GM23338 (cell line): ENCODE results near the gene SEMA5A. TPM values are rescaled to one million over a fixed set of nuclear protein-coding genes. Genes with fewer than 3 reads are reported as not detected.

Experiments
- ATAC-seq: fragments of 200-7000 bp; cut with Tn5 transposase; 3 replicates; pipeline ENCODE4 v1.9.1; 2020
- DNase-seq: peaks from one replicate; pipeline ENCODE4 v3.0.0-alpha.2; 2015; ENCODE audit warnings: low spot score
- H2AFZ ChIP-seq: fragments of 200-600 bp; sonication (generic); 2 replicates; pipeline ENCODE4 v1.8.0; 2016; ENCODE audit warnings: antibody characterized with exemption, mild to moderate bottlenecking, moderate library complexity
- H3F3A ChIP-seq: fragments of 200-600 bp; sonication (generic); replicated peaks from 2 replicates; pipeline ENCODE4 v1.8.0; 2017; ENCODE audit warnings: antibody characterized with exemption, mixed run types, low read depth
- H3K27ac ChIP-seq: fragments of 200-600 bp; sonication (generic); 2 replicates; pipeline ENCODE4 v1.6.1; 2016; ENCODE audit warnings: low read depth
- H3K27me3 ChIP-seq: fragments of 200-600 bp; sonication (generic); 2 replicates; pipeline ENCODE4 v1.8.0; 2016; ENCODE audit warnings: mild to moderate bottlenecking, mixed run types, moderate library complexity; ENCODE audit not compliant: insufficient read depth
- H3K36me3 ChIP-seq: fragments of 200-600 bp; sonication (generic); 2 replicates; pipeline ENCODE4 v1.8.0; 2016; ENCODE audit warnings: mild to moderate bottlenecking; ENCODE audit not compliant: insufficient read depth
- H3K4me1 ChIP-seq: fragments of 200-600 bp; sonication (generic); 2 replicates; pipeline ENCODE4 v1.8.0; 2016; ENCODE audit warnings: mild to moderate bottlenecking, moderate library complexity; ENCODE audit not compliant: insufficient read depth
- H3K4me2 ChIP-seq: fragments of 200-600 bp; sonication (generic); 2 replicates; pipeline ENCODE4 v1.7.1; 2017; ENCODE audit warnings: mixed run types
- H3K4me3 ChIP-seq: fragments of 200-600 bp; sonication (generic); 2 replicates; pipeline ENCODE4 v1.6.1; 2016; ENCODE audit warnings: mixed run types
- H3K79me2 ChIP-seq: fragments of 200-600 bp; sonication (generic); replicated peaks from 2 replicates; pipeline ENCODE4 v1.8.0; 2017; ENCODE audit warnings: mild to moderate bottlenecking; ENCODE audit not compliant: insufficient read depth
- H3K9me2 ChIP-seq: fragments of 200-600 bp; sonication (generic); 2 replicates; pipeline ENCODE4 v1.8.0; 2017; ENCODE audit not compliant: insufficient read depth
- H4K20me1 ChIP-seq: fragments of 200-600 bp; sonication (generic); replicated peaks from 2 replicates; pipeline ENCODE4 v1.8.0; 2017; ENCODE audit warnings: mild to moderate bottlenecking; ENCODE audit not compliant: insufficient read depth
- H3K27ac Mint-ChIP-seq: 2 replicates; pipeline ENCODE4 v1.8.0; 2020; ENCODE audit warnings: inconsistent platforms, mild to moderate bottlenecking, moderate library complexity, mixed read lengths
- H3K27me3 Mint-ChIP-seq: 3 replicates; pipeline ENCODE4 v1.8.0; 2022; ENCODE audit warnings: low read depth, mild to moderate bottlenecking, moderate library complexity, mixed read lengths, inconsistent platforms; ENCODE audit not compliant: insufficient read depth, poor library complexity
- H3K36me3 Mint-ChIP-seq: 3 replicates; pipeline ENCODE4 v1.8.0; 2021; ENCODE audit warnings: low read depth, mild to moderate bottlenecking, inconsistent platforms, moderate library complexity, mixed read lengths
- H3K4me1 Mint-ChIP-seq: 3 replicates; pipeline ENCODE4 v1.8.0; 2020; ENCODE audit warnings: mild to moderate bottlenecking, inconsistent platforms, mixed read lengths
- H3K4me3 Mint-ChIP-seq: 3 replicates; pipeline ENCODE4 v1.8.0; 2021; ENCODE audit warnings: moderate library complexity, mild to moderate bottlenecking, inconsistent platforms, mixed read lengths
- H3K9me3 Mint-ChIP-seq: 3 replicates; pipeline ENCODE4 v1.8.0; 2020; ENCODE audit warnings: moderate library complexity, mild to moderate bottlenecking, inconsistent platforms, mixed read lengths
- CREB1 ChIP-seq: fragments of 250-450 bp; sonication (Bioruptor Pico); IDR thresholded peaks from 2 replicates; pipeline ENCODE4 v1.5.0; 2020; ENCODE audit warnings: low read depth, mild to moderate bottlenecking, moderate library complexity
- CTCF ChIP-seq, 2 experiments: fragments of 200-600 bp in 1 of 2; sonication (generic) in 1 of 2; conservative IDR thresholded peaks; 2 replicates each; pipeline versions ENCODE4 v1.5.1 to v1.6.1; 2016 to 2017; ENCODE audit warnings: antibody characterized with exemption in 2 of 2, low read depth in 2 of 2, mild to moderate bottlenecking in 2 of 2, moderate library complexity in 1 of 2
- ETS1 ChIP-seq: IDR thresholded peaks from 2 replicates; pipeline ENCODE4 v1.6.1; 2016; ENCODE audit warnings: antibody characterized with exemption
- EZH2 ChIP-seq: fragments of 200-600 bp; sonication (generic); IDR thresholded peaks from one replicate; pipeline ENCODE4 v1.8.0; 2017; ENCODE audit warnings: antibody characterized with exemption, mild to moderate bottlenecking, low read depth; ENCODE audit not compliant: unreplicated experiment
- EZH2phosphoT487 ChIP-seq: fragments of 200-600 bp; sonication (generic); IDR thresholded peaks from one replicate; pipeline ENCODE4 v1.8.1; 2018; ENCODE audit warnings: antibody characterized with exemption; ENCODE audit not compliant: unreplicated experiment
- JUNB ChIP-seq: IDR thresholded peaks from one replicate; pipeline ENCODE4 v1.6.1; 2016; ENCODE audit warnings: antibody characterized with exemption; ENCODE audit not compliant: unreplicated experiment
- NANOG ChIP-seq: IDR thresholded peaks from 2 replicates; pipeline ENCODE4 v1.6.1; 2016; ENCODE audit warnings: antibody characterized with exemption, borderline replicate concordance
- POLR2AphosphoS5 ChIP-seq: IDR thresholded peaks from 2 replicates; pipeline ENCODE4 v1.6.1; 2016; ENCODE audit warnings: antibody characterized with exemption, low read depth
- STAT1 ChIP-seq: IDR thresholded peaks from one replicate; pipeline ENCODE4 v1.6.1; 2016; ENCODE audit warnings: antibody characterized with exemption; ENCODE audit not compliant: unreplicated experiment
- ZNF114 ChIP-seq: fragments of 250-450 bp; sonication (Bioruptor Pico); IDR thresholded peaks from 2 replicates; pipeline ENCODE4 v1.5.0; 2020; ENCODE audit warnings: mild to moderate bottlenecking, moderate library complexity
- ZNF331 ChIP-seq: fragments of 250-450 bp; sonication (Bioruptor Pico); IDR thresholded peaks from 2 replicates; pipeline ENCODE4 v1.5.0; 2020; ENCODE audit warnings: low read depth, mild to moderate bottlenecking, moderate library complexity
- ZNF462 ChIP-seq: fragments of 250-450 bp; sonication (Bioruptor Pico); IDR thresholded peaks from 2 replicates; pipeline ENCODE4 v1.5.0; 2020; ENCODE audit warnings: mild to moderate bottlenecking, moderate library complexity
- polyA plus RNA-seq: library from polyadenylated mRNA; unstranded; fragments of >200 nt; fragmentation: Nextera tagmentation; extraction: Ambion mirVana; gene quantifications from 2 replicates; pipeline ENCODE4 v1.2.1, GENCODE V29; 2016
- total RNA-seq: library from RNA; depleted of rRNA; stranded (reverse); fragments of >200 nt; shearing (Covaris generic); gene quantifications from 2 replicates; pipeline ENCODE4 v1.2.3, GENCODE V29; 2014
- TF ChIP-seq, protein P1 (sequence below): IDR thresholded peaks from one replicate; pipeline ENCODE4 v1.6.1; 2018; ENCODE audit warnings: antibody characterized with exemption; ENCODE audit not compliant: unreplicated experiment

SEMA5A gene
- total and polyA plus RNA-seq, 2 experiments from 2014 or later = 2.1 to 8.1 TPM

DNA sequence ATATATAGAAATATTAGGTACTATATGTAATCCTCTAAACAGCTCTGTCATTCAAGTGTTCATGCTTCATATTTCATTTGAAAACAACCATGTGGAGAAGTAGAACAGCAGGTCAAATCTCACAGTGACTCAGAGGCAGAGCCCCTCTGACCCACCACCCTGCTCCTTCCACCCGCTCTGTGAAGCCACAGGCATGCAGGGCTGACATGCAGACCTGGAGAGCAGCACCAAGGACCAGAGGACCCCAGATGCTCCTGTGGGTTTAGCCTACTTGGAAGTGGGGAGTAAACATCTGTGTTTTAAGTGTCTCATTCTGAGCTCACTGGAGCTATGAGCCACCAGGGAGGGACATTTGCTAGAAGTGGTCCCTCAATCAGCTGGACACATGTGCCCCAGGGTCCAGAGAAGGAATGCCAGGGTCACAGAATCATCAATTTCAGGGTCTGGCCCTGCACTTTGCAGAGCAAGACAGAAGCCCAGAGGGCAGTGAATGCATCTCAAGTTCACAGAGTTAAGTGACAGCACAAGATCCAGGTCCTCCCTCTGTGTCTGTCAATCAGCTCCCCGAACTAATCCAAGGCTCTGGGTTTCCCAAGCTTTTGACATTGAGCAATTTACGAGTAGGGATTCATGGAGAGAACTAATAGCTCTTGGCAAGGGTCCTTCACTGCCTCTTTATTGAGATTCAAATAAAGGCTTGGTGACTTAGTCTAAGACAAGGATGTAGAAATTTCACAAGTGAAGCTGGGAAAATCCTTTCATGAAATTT is 441.1 kb downstream of the SEMA5A start:
- no peaks in the 10 kb centered on the region for H3F3A ChIP-seq
- Mint-ChIP-seq H3K4me1 (no peaks in the 10 kb centered on the region), H3K27me3 (no peaks in the 10 kb centered on the region), H3K27ac (no peak overlapping the region), H3K9me3 (no peaks in the 10 kb centered on the region), H3K36me3 (no peaks in the 10 kb centered on the region; the same call in 2 of the 3 replicates), H3K4me3 (no peak overlapping the region)
- no peak overlapping the region for H3K27ac ChIP-seq
- DNase-seq = no peak
- H3K4me2 ChIP-seq = no peak overlapping the region
- no peaks in the 10 kb centered on the region for H3K4me1 ChIP-seq
- no peaks in the 10 kb centered on the region for H3K79me2 ChIP-seq
- ATAC-seq = no peak
- no peaks in the 10 kb centered on the region for H4K20me1 ChIP-seq
- no peaks in the 10 kb centered on the region for H3K27me3 ChIP-seq
- H3K9me2 ChIP-seq = no peaks in the 10 kb centered on the region
- no peak overlapping the region for H3K4me3 ChIP-seq
- TF ChIP-seq ETS1 (no peak), POLR2AphosphoS5 (no peak), EZH2 (no peak), ZNF114 (CRISPR knock-in tag) (no peak), JUNB (no peak), ZNF462 (CRISPR knock-in tag) (no peak), NANOG (no peak), CREB1 (CRISPR knock-in tag) (no peak), STAT1 (no peak), CTCF (conservative IDR thresholded peaks at IDR 0.05; ENCODE audit: low read depth in 2 of 2) (no peak), EZH2phosphoT487 (no peak), ZNF331 (CRISPR knock-in tag) (no peak)
- TF ChIP-seq, protein P1, sequence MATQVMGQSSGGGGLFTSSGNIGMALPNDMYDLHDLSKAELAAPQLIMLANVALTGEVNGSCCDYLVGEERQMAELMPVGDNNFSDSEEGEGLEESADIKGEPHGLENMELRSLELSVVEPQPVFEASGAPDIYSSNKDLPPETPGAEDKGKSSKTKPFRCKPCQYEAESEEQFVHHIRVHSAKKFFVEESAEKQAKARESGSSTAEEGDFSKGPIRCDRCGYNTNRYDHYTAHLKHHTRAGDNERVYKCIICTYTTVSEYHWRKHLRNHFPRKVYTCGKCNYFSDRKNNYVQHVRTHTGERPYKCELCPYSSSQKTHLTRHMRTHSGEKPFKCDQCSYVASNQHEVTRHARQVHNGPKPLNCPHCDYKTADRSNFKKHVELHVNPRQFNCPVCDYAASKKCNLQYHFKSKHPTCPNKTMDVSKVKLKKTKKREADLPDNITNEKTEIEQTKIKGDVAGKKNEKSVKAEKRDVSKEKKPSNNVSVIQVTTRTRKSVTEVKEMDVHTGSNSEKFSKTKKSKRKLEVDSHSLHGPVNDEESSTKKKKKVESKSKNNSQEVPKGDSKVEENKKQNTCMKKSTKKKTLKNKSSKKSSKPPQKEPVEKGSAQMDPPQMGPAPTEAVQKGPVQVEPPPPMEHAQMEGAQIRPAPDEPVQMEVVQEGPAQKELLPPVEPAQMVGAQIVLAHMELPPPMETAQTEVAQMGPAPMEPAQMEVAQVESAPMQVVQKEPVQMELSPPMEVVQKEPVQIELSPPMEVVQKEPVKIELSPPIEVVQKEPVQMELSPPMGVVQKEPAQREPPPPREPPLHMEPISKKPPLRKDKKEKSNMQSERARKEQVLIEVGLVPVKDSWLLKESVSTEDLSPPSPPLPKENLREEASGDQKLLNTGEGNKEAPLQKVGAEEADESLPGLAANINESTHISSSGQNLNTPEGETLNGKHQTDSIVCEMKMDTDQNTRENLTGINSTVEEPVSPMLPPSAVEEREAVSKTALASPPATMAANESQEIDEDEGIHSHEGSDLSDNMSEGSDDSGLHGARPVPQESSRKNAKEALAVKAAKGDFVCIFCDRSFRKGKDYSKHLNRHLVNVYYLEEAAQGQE = no peak
- H3K36me3 ChIP-seq = no peaks in the 10 kb centered on the region
- H2AFZ ChIP-seq = no peak overlapping the region
